Lower lobe of right lung (tissue), 2 donors: ENCODE measurements around the gene NOS1AP. TPM values are rescaled to one million over a fixed set of nuclear protein-coding genes. Genes with fewer than 3 reads are reported as not detected.

ENCODE experiments used
- ATAC-seq, 2 donors: fragments of 200-7000 bp; cut with Tn5 transposase; one replicate each; pipeline ENCODE4 v1.9.1; 2020 to 2022; ENCODE audit warnings: mild to moderate bottlenecking in 2 of 2, moderate library complexity in 2 of 2
- DNase-seq: peaks from one replicate; pipeline ENCODE4 v3.0.0-alpha.2; 2020
- H3K27ac ChIP-seq: fragments of 200-600 bp; one replicate; pipeline ENCODE4 v1.8.0; 2022
- H3K27me3 ChIP-seq: fragments of 200-600 bp; one replicate; pipeline ENCODE4 v1.8.0; 2022; ENCODE audit warnings: low read depth
- H3K36me3 ChIP-seq: fragments of 200-600 bp; one replicate; pipeline ENCODE4 v1.8.0; 2022; ENCODE audit warnings: mild to moderate bottlenecking
- H3K4me1 ChIP-seq: fragments of 200-600 bp; one replicate; pipeline ENCODE4 v1.8.0; 2022
- H3K4me3 ChIP-seq: fragments of 200-600 bp; one replicate; pipeline ENCODE4 v1.8.0; 2022; ENCODE audit warnings: mild to moderate bottlenecking
- H3K9me3 ChIP-seq: fragments of 200-600 bp; one replicate; pipeline ENCODE4 v1.8.0; 2022
- intact Hi-C: fragments of 100-400 bp; cut with DNase I; formaldehyde crosslinking; loops from one replicate; pipeline ENCODE4 v1.11.0; 2022
- total RNA-seq: library from RNA; stranded (reverse); fragmentation: NEBNext Ultra II Directional; extraction: Animal tissue kit (Norgen Biotek cat#: 25700); gene quantifications from one replicate; pipeline ENCODE4 v1.2.1, GENCODE V29; 2021
- TF ChIP-seq, protein P1 (sequence below): fragments of 200-600 bp; IDR thresholded peaks from one replicate; pipeline ENCODE4 v1.8.0; 2022; ENCODE audit warnings: antibody characterized with exemption, mild to moderate bottlenecking
- donor health status: DM: no; HTN: yes; CAD: no; lungs with severe emphysema.

Gene NOS1AP
- total RNA-seq, 1 donor from 2014 or later = 3.6 TPM

- intact Hi-C loops = no loop called here
- H3K4me1 ChIP-seq = no peaks in the 10 kb centered on the region
- no peaks in the 10 kb centered on the region for H3K36me3 ChIP-seq
- no peaks in the 10 kb centered on the region for H3K27me3 ChIP-seq
- no peak overlapping the region for H3K27ac ChIP-seq
- no peak for ATAC-seq
- no peak overlapping the region for H3K4me3 ChIP-seq
- no peaks in the 10 kb centered on the region for H3K9me3 ChIP-seq
- TF ChIP-seq, protein P1, sequence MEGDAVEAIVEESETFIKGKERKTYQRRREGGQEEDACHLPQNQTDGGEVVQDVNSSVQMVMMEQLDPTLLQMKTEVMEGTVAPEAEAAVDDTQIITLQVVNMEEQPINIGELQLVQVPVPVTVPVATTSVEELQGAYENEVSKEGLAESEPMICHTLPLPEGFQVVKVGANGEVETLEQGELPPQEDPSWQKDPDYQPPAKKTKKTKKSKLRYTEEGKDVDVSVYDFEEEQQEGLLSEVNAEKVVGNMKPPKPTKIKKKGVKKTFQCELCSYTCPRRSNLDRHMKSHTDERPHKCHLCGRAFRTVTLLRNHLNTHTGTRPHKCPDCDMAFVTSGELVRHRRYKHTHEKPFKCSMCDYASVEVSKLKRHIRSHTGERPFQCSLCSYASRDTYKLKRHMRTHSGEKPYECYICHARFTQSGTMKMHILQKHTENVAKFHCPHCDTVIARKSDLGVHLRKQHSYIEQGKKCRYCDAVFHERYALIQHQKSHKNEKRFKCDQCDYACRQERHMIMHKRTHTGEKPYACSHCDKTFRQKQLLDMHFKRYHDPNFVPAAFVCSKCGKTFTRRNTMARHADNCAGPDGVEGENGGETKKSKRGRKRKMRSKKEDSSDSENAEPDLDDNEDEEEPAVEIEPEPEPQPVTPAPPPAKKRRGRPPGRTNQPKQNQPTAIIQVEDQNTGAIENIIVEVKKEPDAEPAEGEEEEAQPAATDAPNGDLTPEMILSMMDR = no peak
- DNase-seq = no peak
Observed at GRCh38 chr1:162145966-162146696, 76.6 kb downstream of the NOS1AP start.

DNA sequence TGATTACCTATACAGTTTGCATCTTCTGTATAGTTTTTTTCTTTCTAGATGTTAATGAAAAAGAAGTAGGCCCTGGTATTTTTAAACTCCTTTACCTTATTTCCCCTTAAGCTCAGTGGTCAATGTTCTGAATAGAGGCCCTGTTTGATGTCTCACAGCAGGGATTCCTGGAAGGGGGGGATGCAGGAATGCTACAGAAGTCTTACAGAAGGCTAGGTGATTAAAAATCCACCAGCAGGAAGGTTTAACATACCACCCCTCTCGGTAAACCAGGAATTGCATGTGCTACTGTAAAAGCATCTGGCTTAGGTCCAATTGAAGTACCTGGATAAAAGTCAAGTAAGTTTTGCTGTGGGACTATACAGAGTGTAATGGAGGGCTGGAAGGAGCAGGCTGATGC lies 78.3 kb downstream of the NOS1AP start:
- DNase-seq (no peak), ATAC-seq (no peak)
- no peaks in the 10 kb centered on the region for H3K9me3 ChIP-seq
- TF ChIP-seq, protein P1 = no peak
- no peaks in the 10 kb centered on the region for H3K27me3 ChIP-seq
- H3K4me3 ChIP-seq = no peak overlapping the region
- no peaks in the 10 kb centered on the region for H3K4me1 ChIP-seq
- intact Hi-C loops = no loop called here
- no peak overlapping the region for H3K27ac ChIP-seq
- no peaks in the 10 kb centered on the region for H3K36me3 ChIP-seq

DNA sequence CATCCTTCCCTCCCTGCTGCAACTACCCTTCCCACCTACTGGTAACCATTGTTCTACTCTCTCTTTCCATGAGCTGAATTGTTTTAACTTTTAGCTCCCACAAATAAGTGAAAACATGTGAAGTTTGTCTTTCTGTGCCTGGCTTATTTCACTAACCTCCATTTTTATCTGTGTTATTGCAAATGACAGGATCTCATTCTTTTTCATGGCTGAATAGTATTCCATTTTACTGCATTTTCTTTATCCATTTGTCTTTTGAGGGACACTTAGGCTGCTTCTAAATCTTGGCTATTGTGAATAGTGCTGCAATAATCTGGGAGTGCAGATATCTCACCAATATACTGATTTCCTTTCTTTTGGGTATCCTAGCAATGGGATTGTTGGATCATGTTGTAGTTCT lies 80.6 kb downstream of the NOS1AP start:
- H3K4me1 ChIP-seq = no peaks in the 10 kb centered on the region

GRCh38 chr1:162151900-162152829 lies 82.7 kb downstream of the NOS1AP start:
- peak; percentile 82 to 90 for ATAC-seq
- no peaks in the 10 kb centered on the region for H3K9me3 ChIP-seq
- H3K4me3 ChIP-seq = no peak overlapping the region
- no peaks in the 10 kb centered on the region for H3K27me3 ChIP-seq
- H3K27ac ChIP-seq = no peak overlapping the region
- intact Hi-C loops = no loop called here
- H3K4me1 ChIP-seq = no peaks in the 10 kb centered on the region
- no peaks in the 10 kb centered on the region for H3K36me3 ChIP-seq
- TF ChIP-seq, protein P1 = no peak
- no peak for DNase-seq

More for the DNA sequence above, 80.6 kb downstream of the NOS1AP start:
- DNase-seq (no peak), ATAC-seq (no peak)
- H3K4me3 ChIP-seq = no peak overlapping the region
- H3K9me3 ChIP-seq = no peaks in the 10 kb centered on the region
- intact Hi-C loops = no loop called here
- no peak overlapping the region for H3K27ac ChIP-seq
- H3K36me3 ChIP-seq = no peaks in the 10 kb centered on the region
- no peaks in the 10 kb centered on the region for H3K27me3 ChIP-seq
- TF ChIP-seq, protein P1 = no peak

DNA sequence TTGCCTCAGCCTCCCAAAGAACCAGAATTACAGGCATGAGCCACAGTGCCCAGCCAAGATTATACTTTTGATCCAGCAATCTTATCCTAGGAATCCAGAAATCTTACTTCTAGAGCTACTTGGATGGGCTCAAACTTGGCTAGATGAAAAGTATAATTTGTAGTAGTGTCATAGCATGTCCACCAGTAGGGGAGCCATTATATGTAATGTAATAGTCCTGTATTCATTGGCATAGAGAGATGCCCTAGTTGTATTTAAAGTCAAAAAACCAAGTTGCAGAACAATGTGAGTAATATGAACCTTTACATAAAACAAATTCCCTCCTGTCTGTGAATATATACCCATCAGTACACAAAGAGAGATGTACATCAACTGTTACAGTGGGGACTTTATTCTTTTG lies 83.9 kb downstream of the NOS1AP start:
- Histone ChIP-seq H3K9me3 (no peaks in the 10 kb centered on the region), H3K4me3 (no peak overlapping the region), H3K27ac (no peak overlapping the region), H3K4me1 (no peaks in the 10 kb centered on the region), H3K36me3 (no peaks in the 10 kb centered on the region), H3K27me3 (no peaks in the 10 kb centered on the region)
- no peak for ATAC-seq
- TF ChIP-seq, protein P1 = no peak
- DNase-seq = no peak
- intact Hi-C loops = no loop called here
